AG04450 (cell line): ENCODE measurements around the gene RNF186. TPM values are rescaled to one million over a fixed set of nuclear protein-coding genes. Genes with fewer than 3 reads are reported as not detected.

Source experiments
- CTCF ChIA-PET: fragments of 300-600, 350-600 bp; formaldehyde crosslinking; extraction: SDS; loops from one replicate; lab custom pipeline; 2022; ENCODE audit warnings: antibody characterized with exemption, inconsistent platforms; lab: Charles Lee
- POLR2A ChIA-PET: fragments of 350-600 bp; formaldehyde crosslinking; extraction: SDS; loops from one replicate; lab custom pipeline; 2021; ENCODE audit warnings: antibody characterized with exemption, inconsistent platforms; lab: Yijun Ruan, JAX
- DNase-seq: peaks from one replicate; pipeline ENCODE4 v3.0.0-alpha.2; 2011; ENCODE audit warnings: low read depth, low spot score
- H3K27ac ChIP-seq: one replicate; pipeline ENCODE4 v1.5.1; 2012; ENCODE audit warnings: low read depth, low read length, control low read depth
- H3K27me3 ChIP-seq: one replicate; pipeline ENCODE4 v1.6.0; 2012; ENCODE audit warnings: low read length; ENCODE audit not compliant: control insufficient read depth, insufficient read depth
- H3K4me3 ChIP-seq: 2 replicates; pipeline ENCODE4 v1.5.1; 2011; ENCODE audit warnings: mild to moderate bottlenecking, low read depth, low read length, control low read depth
- H3K9me3 ChIP-seq: 2 replicates; pipeline ENCODE4 v1.5.1; 2012; ENCODE audit warnings: low read length; ENCODE audit not compliant: control insufficient read depth, insufficient read depth
- polyA plus RNA-seq: library from polyadenylated mRNA; depleted of rRNA; stranded (reverse); fragments of >200 nt; gene quantifications from 2 replicates; pipeline ENCODE4 v1.2.3, GENCODE V29; 2011
- TF ChIP-seq, protein P1 (sequence below): IDR thresholded peaks from 2 replicates; pipeline ENCODE4 v1.5.1; 2011; ENCODE audit warnings: low read depth, low read length, control low read depth, inconsistent platforms

Gene RNF186
- polyA plus RNA-seq, 1 experiment: not detected

DNA sequence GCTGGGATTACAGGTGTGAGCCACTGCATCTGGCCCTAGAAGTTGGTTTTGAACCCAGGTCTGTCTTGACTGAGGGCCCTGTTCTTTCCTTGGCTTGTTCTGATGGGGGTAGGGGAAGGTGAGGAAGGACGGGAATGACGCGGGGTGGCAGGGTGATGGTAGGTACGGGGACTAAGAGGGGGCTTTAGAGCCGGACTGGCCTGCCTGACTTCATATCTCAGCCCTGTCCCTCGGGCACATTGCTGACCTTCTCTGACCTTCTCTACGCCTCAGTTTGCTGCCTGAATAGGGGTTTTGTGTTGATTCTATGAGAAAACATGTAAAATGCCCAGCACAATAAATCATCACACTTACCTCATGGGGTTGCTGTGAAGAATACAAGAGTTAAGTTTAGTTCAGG lies 6.7 kb downstream of the RNF186 start:
- TF ChIP-seq, protein P1, sequence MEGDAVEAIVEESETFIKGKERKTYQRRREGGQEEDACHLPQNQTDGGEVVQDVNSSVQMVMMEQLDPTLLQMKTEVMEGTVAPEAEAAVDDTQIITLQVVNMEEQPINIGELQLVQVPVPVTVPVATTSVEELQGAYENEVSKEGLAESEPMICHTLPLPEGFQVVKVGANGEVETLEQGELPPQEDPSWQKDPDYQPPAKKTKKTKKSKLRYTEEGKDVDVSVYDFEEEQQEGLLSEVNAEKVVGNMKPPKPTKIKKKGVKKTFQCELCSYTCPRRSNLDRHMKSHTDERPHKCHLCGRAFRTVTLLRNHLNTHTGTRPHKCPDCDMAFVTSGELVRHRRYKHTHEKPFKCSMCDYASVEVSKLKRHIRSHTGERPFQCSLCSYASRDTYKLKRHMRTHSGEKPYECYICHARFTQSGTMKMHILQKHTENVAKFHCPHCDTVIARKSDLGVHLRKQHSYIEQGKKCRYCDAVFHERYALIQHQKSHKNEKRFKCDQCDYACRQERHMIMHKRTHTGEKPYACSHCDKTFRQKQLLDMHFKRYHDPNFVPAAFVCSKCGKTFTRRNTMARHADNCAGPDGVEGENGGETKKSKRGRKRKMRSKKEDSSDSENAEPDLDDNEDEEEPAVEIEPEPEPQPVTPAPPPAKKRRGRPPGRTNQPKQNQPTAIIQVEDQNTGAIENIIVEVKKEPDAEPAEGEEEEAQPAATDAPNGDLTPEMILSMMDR: no peak
- Histone ChIP-seq H3K9me3 (peaks cover 8% of the 10 kb centered on the region; the same call in 1 of the 2 replicates), H3K4me3 (no peak overlapping the region), H3K27me3 (peaks cover 13% of the 10 kb centered on the region), H3K27ac (no peak overlapping the region)
- CTCF ChIA-PET: interaction anchor here (0.7 to 1.1 kb wide), 3 partner anchors 47 to 146 kb away, joined by 3 to 4 read pairs (median 3); no protein-coding TSS in a partner anchor
- POLR2A ChIA-PET: no interaction called here
- no peak for DNase-seq

DNA sequence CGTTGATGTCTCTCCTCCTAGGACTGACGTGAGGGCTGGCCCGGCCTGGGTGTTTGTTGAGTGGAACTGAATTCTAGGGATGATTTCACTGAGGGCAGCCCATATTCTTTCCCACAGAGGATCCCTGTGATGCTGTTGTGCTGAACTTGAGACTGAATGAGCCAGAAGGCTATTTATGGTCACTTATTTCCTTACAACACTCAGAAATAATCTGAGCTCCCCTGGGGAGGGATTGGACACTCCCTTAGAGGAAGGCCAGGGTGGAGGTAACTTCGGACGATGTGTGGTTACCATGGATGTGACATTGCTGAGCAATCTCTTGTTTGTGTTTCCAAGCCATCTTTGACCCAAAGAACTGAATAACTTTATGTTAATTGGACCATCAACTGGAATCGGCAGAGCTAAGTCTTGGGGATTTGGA lies 10.2 kb downstream of the RNF186 start:
- ChIA-PET POLR2A (no interaction called here), CTCF (interaction anchor here (1.3 to 2.4 kb wide), 2 partner anchors 42 to 143 kb away, joined by 4 to 5 read pairs; no protein-coding TSS in a partner anchor)
- H3K9me3 ChIP-seq: peaks cover 8% of the 10 kb centered on the region
- H3K27ac ChIP-seq: no peak overlapping the region
- TF ChIP-seq, protein P1: no peak
- no peak overlapping the region for H3K4me3 ChIP-seq
- peaks cover 18% of the 10 kb centered on the region for H3K27me3 ChIP-seq
- no peak for DNase-seq

DNA sequence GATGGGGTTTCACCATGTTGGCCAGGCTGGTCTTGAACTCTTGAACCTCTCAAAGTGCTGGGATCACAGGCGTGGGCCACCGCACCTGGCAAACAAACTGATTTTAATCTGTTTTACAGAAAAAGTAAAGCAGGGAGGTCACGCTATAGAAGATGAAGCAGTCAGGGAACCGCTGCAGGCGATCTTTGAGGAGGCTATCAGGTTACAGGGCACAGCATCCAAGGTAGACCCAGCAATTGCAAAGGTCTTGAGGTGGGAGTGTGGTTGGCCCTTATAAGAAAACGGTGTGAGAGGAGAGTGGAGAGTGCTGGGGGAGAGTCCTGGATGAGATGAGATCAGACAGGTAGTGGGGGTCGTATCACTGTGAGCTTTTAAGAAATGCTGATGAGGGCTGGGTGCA lies 12.8 kb downstream of the RNF186 start:
- TF ChIP-seq, protein P1: no peak
- no peak for DNase-seq
- CTCF ChIA-PET: interaction anchor here (0.6 to 1.3 kb wide), 4 partner anchors 21 to 98 kb away, joined by 3 to 5 read pairs (median 4); no protein-coding TSS in a partner anchor
- H3K27me3 ChIP-seq: peaks cover 16% of the 10 kb centered on the region
- no peaks in the 10 kb centered on the region; the same call in 1 of the 2 replicates for H3K9me3 ChIP-seq
- POLR2A ChIA-PET: no interaction called here
- no peak overlapping the region for H3K4me3 ChIP-seq
- H3K27ac ChIP-seq: no peak overlapping the region

- CTCF ChIA-PET: interaction anchor here (1.1 kb wide), 1 partner anchor 35 kb away, joined by 5 read pairs; no protein-coding TSS in a partner anchor
- Histone ChIP-seq H3K27ac (peak overlapping the region; percentile 77), H3K9me3 (no peaks in the 10 kb centered on the region; the same call in 1 of the 2 replicates), H3K4me3 (peak overlapping the region; percentile 66), H3K27me3 (peaks cover 16% of the 10 kb centered on the region)
- TF ChIP-seq, protein P1: no peak
- DNase-seq: peak; percentile 71
- POLR2A ChIA-PET: interaction anchor here (0.7 kb wide), 1 partner anchor 42 kb away, joined by 3 read pairs; no protein-coding TSS in a partner anchor
Measured at GRCh38 chr1:19800076-19800804, 14.8 kb downstream of the RNF186 start.
